Measurements from ENCODE around the gene DDX51.
"Not testable (repeated sequence)": the region's sequence is repeated elsewhere in the genome, so short reads cannot be mapped to it uniquely, and the experiment has no call there.

DDX51 gene

GRCh38 chr12:132154941-132155770 lies 11.0 kb upstream of the DDX51 start:
- no peak for DNase-seq (ENCODE audit: low read depth in 1 of 2, low spot score in 1 of 2)

GRCh38 chr12:132154341-132154761 lies 10.2 kb upstream of the DDX51 start:
- DNase-seq (ENCODE audit: low read depth in 1 of 2, low spot score in 1 of 2) = no peak

GRCh38 chr12:132153501-132154340 lies 9.6 kb upstream of the DDX51 start:
- DNase-seq (ENCODE audit: low read depth in 1 of 2, low spot score in 1 of 2) = peak; percentile 39 to 54

- DNase-seq (ENCODE audit: low read depth in 1 of 2, low spot score in 1 of 2) = no peak
Observed at GRCh38 chr12:132152953-132153352, 8.8 kb upstream of the DDX51 start.

- no peak for DNase-seq (ENCODE audit: low read depth in 1 of 2, low spot score in 1 of 2)
Observed at GRCh38 chr12:132152411-132152821, 8.3 kb upstream of the DDX51 start.

GRCh38 chr12:132151766-132152410 lies 7.8 kb upstream of the DDX51 start:
- DNase-seq (ENCODE audit: low read depth in 1 of 2, low spot score in 1 of 2) = no peak

- DNase-seq (ENCODE audit: low read depth in 1 of 2, low spot score in 1 of 2) = no peak
Observed at GRCh38 chr12:132151145-132151765, 7.1 kb upstream of the DDX51 start.

- DNase-seq (ENCODE audit: low read depth in 1 of 2, low spot score in 1 of 2) = no peak
Observed at GRCh38 chr12:132150780-132151144, 6.6 kb upstream of the DDX51 start.

- DNase-seq (ENCODE audit: low read depth in 1 of 2, low spot score in 1 of 2) = not testable (repeated sequence)
Observed at GRCh38 chr12:132149526-132149925, 5.4 kb upstream of the DDX51 start.

GRCh38 chr12:132148368-132149045 lies 4.4 kb upstream of the DDX51 start:
- DNase-seq (ENCODE audit: low read depth in 1 of 2, low spot score in 1 of 2) = no peak

GRCh38 chr12:132147423-132148367 lies 3.6 kb upstream of the DDX51 start:
- no peak for DNase-seq (ENCODE audit: low read depth in 1 of 2, low spot score in 1 of 2)

GRCh38 chr12:132146772-132147422 lies 2.8 kb upstream of the DDX51 start:
- DNase-seq (ENCODE audit: low read depth in 1 of 2, low spot score in 1 of 2) = no peak

GRCh38 chr12:132146098-132146497 lies 2.0 kb upstream of the DDX51 start:
- DNase-seq (ENCODE audit: low read depth in 1 of 2, low spot score in 1 of 2) = no peak

GRCh38 chr12:132145334-132145733 lies 1.2 kb upstream of the DDX51 start:
- no peak for DNase-seq (ENCODE audit: low read depth in 1 of 2, low spot score in 1 of 2)

- DNase-seq (ENCODE audit: low read depth in 1 of 2, low spot score in 1 of 2) = no peak
Observed at GRCh38 chr12:132144810-132145168, 670 bp upstream of the DDX51 start.

GRCh38 chr12:132143336-132144071 lies 615 bp downstream of the DDX51 start:
- DNase-seq (ENCODE audit: low read depth in 1 of 2, low spot score in 1 of 2) = no peak

- no peak for DNase-seq (ENCODE audit: low read depth in 1 of 2, low spot score in 1 of 2)
Observed at GRCh38 chr12:132142679-132143335, 1.3 kb downstream of the DDX51 start.
